BLaER1 treated with 17β-estradiol and CSF1 and Interleukin-3, amounts not matched to agents 10 nM and 100 nM (cell line): ENCODE measurements around the gene ANKZF1.
A peak's percentile ranks its signal among the peaks of the same experiment; 100 is the strongest.

ENCODE experiments used
- H3K27ac ChIP-seq, 11 experiments: shearing (Covaris generic); formaldehyde crosslinking; 2 replicates each; pipeline ENCODE4 v1.8.1; 2022
- H3K27me3 ChIP-seq, 11 experiments: shearing (Covaris generic); formaldehyde crosslinking; 2 replicates each; pipeline ENCODE4 v1.8.1; 2022
- H3K36me3 ChIP-seq, 11 experiments: shearing (Covaris generic); formaldehyde crosslinking; 2 replicates each; pipeline ENCODE4 v1.8.1; 2022
- H3K4me1 ChIP-seq, 10 experiments: shearing (Covaris generic); formaldehyde crosslinking; 2 replicates each; pipeline ENCODE4 v1.8.1; 2022
- H3K4me2 ChIP-seq, 11 experiments: shearing (Covaris generic); formaldehyde crosslinking; 2 replicates each; pipeline ENCODE4 v1.8.1; 2022
- H3K4me3 ChIP-seq, 10 experiments: shearing (Covaris generic); formaldehyde crosslinking; 2 replicates each; pipeline ENCODE4 v1.8.1; 2022
- H3K9ac ChIP-seq, 11 experiments: shearing (Covaris generic); formaldehyde crosslinking; 2 replicates each; pipeline ENCODE4 v1.8.1; 2022
- H3K9me3 ChIP-seq, 11 experiments: shearing (Covaris generic); formaldehyde crosslinking; replicated peaks in 1 of 11; 2 replicates each; pipeline ENCODE4 v1.8.1; 2022
- H4K20me1 ChIP-seq, 11 experiments: shearing (Covaris generic); formaldehyde crosslinking; 2 replicates each; pipeline ENCODE4 v1.8.1; 2022
- Cebpa-rat ChIP-seq, 11 experiments: shearing (Covaris generic); IDR thresholded peaks; 2 replicates each; pipeline ENCODE4 v1.8.1; 2022

ANKZF1 gene

DNA sequence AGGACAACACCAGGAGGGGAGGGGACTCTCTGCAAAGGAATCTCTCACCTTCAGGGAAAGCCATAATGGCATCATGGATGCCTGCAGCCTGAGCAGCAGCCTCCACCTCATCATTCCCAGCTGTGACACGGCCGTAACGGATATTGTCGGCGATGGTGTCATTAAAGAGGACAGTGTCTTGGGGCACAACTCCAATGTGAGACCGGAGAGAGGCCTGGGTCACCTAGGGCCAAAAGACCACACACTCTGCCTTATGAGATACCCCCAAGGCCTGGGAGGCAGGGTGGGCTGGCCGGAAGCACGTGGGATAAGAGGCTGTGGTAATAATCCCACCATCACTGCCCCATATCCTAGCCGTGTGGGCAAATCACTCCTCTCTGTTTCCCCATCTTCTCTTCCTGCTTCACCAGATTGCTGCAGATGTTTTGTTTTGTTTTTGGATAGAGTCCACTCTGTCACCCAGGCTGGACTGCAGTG is 18.7 kb upstream of the ANKZF1 start:
- Histone ChIP-seq H3K27me3 (no peaks in the 10 kb centered on the region), H3K4me1 (peaks cover 38 to 54% (median 46%) of the 10 kb centered on the region in 10 experiments), H3K36me3 (peaks cover 31 to 80% (median 63%) of the 10 kb centered on the region in 11 experiments), H4K20me1 (peaks cover 0 to 49% (median 6%) of the 10 kb centered on the region in 11 experiments; a peak in 11 of 22 replicates), H3K9me3 (no peaks in the 10 kb centered on the region), H3K4me3 (no peak overlapping the region), H3K27ac (no peak overlapping the region; a peak in 1 of 22 replicates), H3K9ac (peak overlapping the region in 5 of 11 experiments; percentile 4 to 84 (median 48); a peak in 4 of 22 replicates), H3K4me2 (0 out of 22 replicates have a peak overlapping the region, but pooled peaks of 2 of the 11 experiments have one; percentile 16 to 35)
- no peak for TF ChIP-seq Cebpa-rat (IDR thresholded peaks at IDR 0.05)

DNA sequence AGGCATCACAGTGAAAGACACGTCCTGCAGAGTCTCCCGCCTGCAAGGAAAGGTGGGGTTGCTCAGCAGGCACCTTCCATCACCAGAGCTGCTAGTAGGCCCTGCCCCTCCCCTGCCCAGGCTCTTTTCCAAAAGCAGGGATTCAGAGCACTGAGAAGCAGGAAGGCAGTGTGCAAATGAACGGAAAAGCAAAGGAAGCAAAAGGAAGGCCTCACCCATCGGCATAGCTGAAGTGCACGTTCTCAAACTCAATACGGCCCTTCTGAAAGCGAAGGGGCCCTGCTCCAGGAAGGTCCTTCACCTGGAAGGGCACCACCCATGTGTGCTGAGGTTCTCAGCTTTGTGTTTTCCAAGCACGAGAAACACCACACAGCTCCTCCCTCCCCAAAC is 16.6 kb upstream of the ANKZF1 start:
- Histone ChIP-seq H3K4me1 (peaks cover 47 to 61% (median 53%) of the 10 kb centered on the region in 10 experiments), H4K20me1 (peaks cover 0 to 47% (median 1%) of the 10 kb centered on the region in 11 experiments; a peak in 10 of 22 replicates), H3K9me3 (no peaks in the 10 kb centered on the region), H3K27me3 (no peaks in the 10 kb centered on the region), H3K27ac (peak overlapping the region in 2 of 11 experiments; percentile 1 to 4; a peak in 1 of 22 replicates), H3K36me3 (peaks cover 31 to 84% (median 62%) of the 10 kb centered on the region in 11 experiments), H3K4me2 (no peak overlapping the region), H3K4me3 (no peak overlapping the region), H3K9ac (no peak overlapping the region)
- no peak for TF ChIP-seq Cebpa-rat (IDR thresholded peaks at IDR 0.05)

- Histone ChIP-seq H3K4me1 (peaks cover 47 to 61% (median 53%) of the 10 kb centered on the region in 10 experiments), H3K27me3 (no peaks in the 10 kb centered on the region), H3K4me2 (no peak overlapping the region), H3K9me3 (no peaks in the 10 kb centered on the region), H3K27ac (peak overlapping the region in 1 of 11 experiments; percentile 1; a peak in 1 of 22 replicates), H3K9ac (peak overlapping the region in 4 of 11 experiments; percentile 2 to 37 (median 15); a peak in 2 of 22 replicates), H3K4me3 (no peak overlapping the region), H3K36me3 (peaks cover 26 to 78% (median 57%) of the 10 kb centered on the region in 11 experiments), H4K20me1 (peaks cover 0 to 42% (median 5%) of the 10 kb centered on the region in 11 experiments; a peak in 8 of 22 replicates)
- no peak for TF ChIP-seq Cebpa-rat (IDR thresholded peaks at IDR 0.05)
Measured at GRCh38 chr2:219213486-219214071, 16.0 kb upstream of the ANKZF1 start.

GRCh38 chr2:219214141-219214540 is 15.5 kb upstream of the ANKZF1 start:
- peaks cover 20 to 73% (median 52%) of the 10 kb centered on the region in 11 experiments; a peak in 21 of 22 replicates for H3K36me3 ChIP-seq
- H3K4me2 ChIP-seq, result no peak overlapping the region
- H3K4me3 ChIP-seq, result no peak overlapping the region
- peak overlapping the region in 4 of 11 experiments; percentile 2 to 37 (median 20); a peak in 4 of 22 replicates for H3K9ac ChIP-seq
- H4K20me1 ChIP-seq, result peaks cover 0 to 36% (median 5%) of the 10 kb centered on the region in 11 experiments; a peak in 13 of 22 replicates
- no peaks in the 10 kb centered on the region for H3K27me3 ChIP-seq
- H3K9me3 ChIP-seq, result no peaks in the 10 kb centered on the region
- TF ChIP-seq Cebpa-rat (IDR thresholded peaks at IDR 0.05), result no peak
- H3K27ac ChIP-seq, result no peak overlapping the region; a peak in 1 of 22 replicates
- H3K4me1 ChIP-seq, result peaks cover 47 to 61% (median 51%) of the 10 kb centered on the region in 10 experiments

DNA sequence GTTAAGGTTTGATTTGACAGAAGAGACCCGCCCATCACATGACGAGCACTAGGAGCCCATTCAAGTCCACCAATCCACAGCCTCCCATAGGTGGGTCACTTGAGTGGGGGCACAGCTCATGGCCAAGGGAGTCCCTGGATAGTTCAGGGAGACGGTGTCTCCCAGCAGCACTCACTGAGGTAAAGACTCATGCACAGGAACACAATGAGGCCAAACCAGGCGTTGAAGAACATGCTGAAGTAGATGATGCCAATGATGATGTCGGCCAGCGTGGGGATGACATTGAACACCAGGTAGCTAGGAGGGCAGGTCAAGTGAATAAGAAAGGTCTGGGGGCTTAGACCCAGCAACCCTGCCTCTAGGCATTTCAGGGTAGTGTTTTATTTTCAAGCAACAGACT is 14.8 kb upstream of the ANKZF1 start:
- Histone ChIP-seq H3K27me3 (no peaks in the 10 kb centered on the region), H3K36me3 (peaks cover 20 to 70% (median 49%) of the 10 kb centered on the region in 11 experiments), H3K4me3 (no peak overlapping the region), H3K4me2 (no peak overlapping the region), H4K20me1 (peaks cover under 1 to 37% (median 7%) of the 10 kb centered on the region in 11 experiments; a peak in 14 of 22 replicates), H3K9ac (no peak overlapping the region; a peak in 1 of 22 replicates), H3K9me3 (no peaks in the 10 kb centered on the region), H3K27ac (no peak overlapping the region), H3K4me1 (peaks cover 47 to 61% (median 51%) of the 10 kb centered on the region in 10 experiments)
- no peak for TF ChIP-seq Cebpa-rat (IDR thresholded peaks at IDR 0.05)

DNA sequence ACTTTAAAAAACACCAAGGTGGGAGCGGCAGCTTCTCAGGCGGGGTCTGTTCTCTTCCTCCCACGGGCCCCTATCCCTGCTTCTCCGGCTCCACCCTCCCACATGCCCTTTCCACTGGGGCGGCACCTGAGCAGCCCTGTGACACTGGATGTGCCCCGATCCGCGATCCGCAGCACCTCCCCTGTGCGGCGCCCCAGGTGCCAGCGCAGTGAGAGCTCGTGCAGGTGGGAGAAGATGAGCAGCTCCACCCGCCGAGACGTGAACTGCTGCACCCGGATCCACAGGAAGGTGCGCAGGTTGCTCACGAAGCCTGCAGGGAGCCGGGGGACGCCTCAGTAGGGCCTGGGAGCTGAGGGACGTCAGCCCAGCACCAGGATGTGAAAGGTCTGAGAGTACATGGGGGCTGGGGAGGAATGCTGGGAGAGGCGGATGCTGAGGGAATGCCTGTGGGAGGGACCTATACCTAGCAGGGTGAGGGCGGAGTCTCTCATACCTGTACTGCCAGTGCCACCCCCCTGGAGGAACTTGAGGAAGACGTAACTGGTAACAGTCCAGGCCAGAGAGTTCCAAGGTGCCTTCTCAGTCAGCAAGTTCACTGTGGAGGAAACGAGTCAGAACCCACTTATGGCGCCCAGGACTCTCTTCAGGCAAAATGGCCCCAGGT is 13.6 kb upstream of the ANKZF1 start:
- H3K36me3 ChIP-seq, result peaks cover 27 to 70% (median 50%) of the 10 kb centered on the region in 11 experiments
- H3K4me3 ChIP-seq, result no peak overlapping the region
- no peaks in the 10 kb centered on the region for H3K27me3 ChIP-seq
- peaks cover 40 to 61% (median 50%) of the 10 kb centered on the region in 10 experiments for H3K4me1 ChIP-seq
- H3K27ac ChIP-seq, result peak overlapping the region in 1 of 11 experiments; percentile 85; a peak in 3 of 22 replicates
- peak overlapping the region in 10 of 11 experiments; percentile 26 to 100 (median 98); a peak in 17 of 22 replicates for H3K4me2 ChIP-seq
- H4K20me1 ChIP-seq, result peaks cover 4 to 42% (median 17%) of the 10 kb centered on the region in 11 experiments; a peak in 15 of 22 replicates
- no peaks in the 10 kb centered on the region for H3K9me3 ChIP-seq
- H3K9ac ChIP-seq, result peak overlapping the region in 2 of 11 experiments; percentile 15 to 45; a peak in 2 of 22 replicates
- TF ChIP-seq Cebpa-rat (IDR thresholded peaks at IDR 0.05), result no peak

- peaks cover 40 to 58% (median 51%) of the 10 kb centered on the region in 10 experiments for H3K4me1 ChIP-seq
- peak overlapping the region in 3 of 11 experiments; percentile 69 to 89 (median 85); a peak in 3 of 22 replicates for H3K27ac ChIP-seq
- H3K4me3 ChIP-seq, result no peak overlapping the region
- H3K4me2 ChIP-seq, result peak overlapping the region; percentile 26 to 100 (median 98); a peak in 18 of 22 replicates
- no peaks in the 10 kb centered on the region for H3K9me3 ChIP-seq
- peaks cover 32 to 72% (median 52%) of the 10 kb centered on the region in 11 experiments for H3K36me3 ChIP-seq
- H3K9ac ChIP-seq, result peak overlapping the region in 4 of 11 experiments; percentile 15 to 86 (median 60); a peak in 4 of 22 replicates
- no peak for TF ChIP-seq Cebpa-rat (IDR thresholded peaks at IDR 0.05)
- no peaks in the 10 kb centered on the region for H3K27me3 ChIP-seq
- H4K20me1 ChIP-seq, result peaks cover 4 to 42% (median 18%) of the 10 kb centered on the region in 11 experiments; a peak in 15 of 22 replicates
Measured at GRCh38 chr2:219216535-219216915, 13.1 kb upstream of the ANKZF1 start.

GRCh38 chr2:219218217-219218731 is 11.3 kb upstream of the ANKZF1 start:
- H3K9me3 ChIP-seq, result no peaks in the 10 kb centered on the region
- H3K27ac ChIP-seq, result peak overlapping the region in 10 of 11 experiments; percentile 57 to 89 (median 74); a peak in 20 of 22 replicates
- no peak for TF ChIP-seq Cebpa-rat (IDR thresholded peaks at IDR 0.05)
- peaks cover 40 to 58% (median 51%) of the 10 kb centered on the region in 10 experiments for H3K4me1 ChIP-seq
- H3K4me2 ChIP-seq, result peak overlapping the region; percentile 87 to 100 (median 98)
- peak overlapping the region; percentile 31 to 89 (median 74); a peak in 21 of 22 replicates for H3K9ac ChIP-seq
- peaks cover 43 to 74% (median 57%) of the 10 kb centered on the region in 11 experiments for H3K36me3 ChIP-seq
- no peaks in the 10 kb centered on the region for H3K27me3 ChIP-seq
- peak overlapping the region; percentile 47 to 72 (median 61) for H3K4me3 ChIP-seq
- H4K20me1 ChIP-seq, result peaks cover 4 to 52% (median 31%) of the 10 kb centered on the region in 11 experiments; a peak in 16 of 22 replicates
